SK-MEL-5 (cell line): Measurements from ENCODE around the gene PTGDS. TPM values are rescaled to one million over a fixed set of nuclear protein-coding genes. Genes with fewer than 3 reads are reported as not detected.

Experiments
- total RNA-seq: library from RNA; depleted of rRNA; stranded (reverse); fragments of >200 nt; shearing (Covaris generic); gene quantifications from 2 replicates; pipeline ENCODE4 v1.2.3, GENCODE V29; 2014; rRNA removed

The PTGDS gene
- total RNA-seq, 1 experiment from 2014 or later, result not detected

Other genes starting within 250 kb of the PTGDS start
- not detected in 2 replicates for gene LCN10, start 234.6 kb upstream of the PTGDS start, total RNA-seq
- gene LCN6, start 229.0 kb upstream of the PTGDS start, total RNA-seq, result not detected in 2 replicates
- not detected in 2 replicates for gene LCN8, start 219.3 kb upstream of the PTGDS start, total RNA-seq
- gene LCN15, start 213.0 kb upstream of the PTGDS start, total RNA-seq, result 0.05 and 0.21 TPM in 2 replicates
- gene TMEM141, start 186.2 kb upstream of the PTGDS start, total RNA-seq, result 47.1 and 50.8 TPM in 2 replicates
- 0.08 and 0.42 TPM in 2 replicates for gene CCDC183, start 181.2 kb upstream of the PTGDS start, total RNA-seq
- 57.4 and 62.6 TPM in 2 replicates for gene RABL6, start 169.6 kb upstream of the PTGDS start, total RNA-seq
- gene AJM1, start 135.0 kb upstream of the PTGDS start, total RNA-seq, result 1.2 and 1.4 TPM in 2 replicates
- gene PHPT1, start 128.1 kb upstream of the PTGDS start, total RNA-seq, result 101 TPM in 2 replicates
- gene MAMDC4, start 125.2 kb upstream of the PTGDS start, total RNA-seq, result 0.80 and 1.3 TPM in 2 replicates
- gene EDF1, start 111.2 kb upstream of the PTGDS start, total RNA-seq, result 356 and 392 TPM in 2 replicates
- 13.5 and 16.4 TPM in 2 replicates for gene TRAF2, start 91.0 kb upstream of the PTGDS start, total RNA-seq
- 141 and 174 TPM in 2 replicates for gene FBXW5, start 32.8 kb upstream of the PTGDS start, total RNA-seq
- 0.45 and 0.53 TPM in 2 replicates for gene C8G, start 32.3 kb upstream of the PTGDS start, total RNA-seq
- not detected in 2 replicates for gene LCN12, start 25.2 kb upstream of the PTGDS start, total RNA-seq
- gene LCNL1, start 5.5 kb downstream of the PTGDS start, total RNA-seq, result not detected in 2 replicates
- 31.7 and 46.0 TPM in 2 replicates for gene PAXX, start 14.9 kb downstream of the PTGDS start, total RNA-seq
- gene CLIC3, start 19.1 kb downstream of the PTGDS start, total RNA-seq, result not detected in 2 replicates
- 8.6 and 9.5 TPM in 2 replicates for gene ABCA2, start 50.7 kb downstream of the PTGDS start, total RNA-seq
- not detected in 2 replicates for gene FUT7, start 54.6 kb downstream of the PTGDS start, total RNA-seq
- gene NPDC1, start 68.7 kb downstream of the PTGDS start, total RNA-seq, result 2.2 and 3.5 TPM in 2 replicates
- gene ENTPD2, start 76.6 kb downstream of the PTGDS start, total RNA-seq, result not detected in 2 replicates
- gene SAPCD2, start 93.1 kb downstream of the PTGDS start, total RNA-seq, result 8.1 and 8.7 TPM in 2 replicates
- 22.5 and 23.4 TPM in 2 replicates for gene UAP1L1, start 100.0 kb downstream of the PTGDS start, total RNA-seq
- 84.8 and 85.2 TPM in 2 replicates for gene MAN1B1, start 109.5 kb downstream of the PTGDS start, total RNA-seq
- gene DPP7, start 137.2 kb downstream of the PTGDS start, total RNA-seq, result 171 and 178 TPM in 2 replicates
- 0.05 TPM in 1 of 2 replicates, not detected in the other for gene GRIN1, start 161.7 kb downstream of the PTGDS start, total RNA-seq
- 0.40 TPM in 1 of 2 replicates, not detected in the other for gene LRRC26, start 192.5 kb downstream of the PTGDS start, total RNA-seq
- not detected in 2 replicates for gene TMEM210, start 194.6 kb downstream of the PTGDS start, total RNA-seq
- gene ANAPC2, start 211.1 kb downstream of the PTGDS start, total RNA-seq, result 9.0 and 12.0 TPM in 2 replicates
- 59.2 and 60.9 TPM in 2 replicates for gene SSNA1, start 211.2 kb downstream of the PTGDS start, total RNA-seq
- 8.6 and 9.3 TPM in 2 replicates for gene TPRN, start 223.2 kb downstream of the PTGDS start, total RNA-seq
- 38.3 and 44.1 TPM in 2 replicates for gene TMEM203, start 228.1 kb downstream of the PTGDS start, total RNA-seq
- gene NDOR1, start 228.2 kb downstream of the PTGDS start, total RNA-seq, result 5.1 and 6.4 TPM in 2 replicates
- not detected in 2 replicates for gene RNF208, start 244.7 kb downstream of the PTGDS start, total RNA-seq
- 0.21 and 0.59 TPM in 2 replicates for gene CYSRT1, start 247.7 kb downstream of the PTGDS start, total RNA-seq
- not detected in 2 replicates for gene RNF224, start 250.0 kb downstream of the PTGDS start, total RNA-seq